Left cardiac atrium (tissue), 4 donors: ENCODE measurements around the gene UTS2. TPM values are rescaled to one million over a fixed set of nuclear protein-coding genes. Genes with fewer than 3 reads are reported as not detected.

ENCODE experiments used
- ATAC-seq, 2 donors: fragments of 200-7000 bp; cut with Tn5 transposase; one replicate each; pipeline ENCODE4 v1.9.1; 2020; ENCODE audit warnings: mild to moderate bottlenecking in 2 of 2, moderate library complexity in 2 of 2
- DNase-seq: peaks from one replicate; pipeline ENCODE4 v3.0.0-alpha.2; 2020
- intact Hi-C, 2 donors: fragments of 100-400 bp; cut with DNase I; formaldehyde crosslinking; loops; one replicate each; pipeline versions ENCODE4 v1.14.1 to v1.15.1; 2022 to 2023
- total RNA-seq, 2 donors: library from RNA; stranded (reverse); fragmentation: NEBNext Ultra II Directional; extraction: Animal tissue kit (Norgen Biotek cat#: 25700); gene quantifications; one replicate each; pipeline ENCODE4 v1.2.1, GENCODE V29; 2021
- donor health status: DM: no; HTN: yes; CAD: no.
- donor health status: DM: no; HTN: yes; CAD: no; lungs with severe emphysema.
- donor health status: DM: yes; HTN: yes; CAD: no.
- donor health status: Dilated cardiomyopathy.

The UTS2 gene
- total RNA-seq, 2 donors from 2014 or later: not detected

GRCh38 chr1:7868070-7868780 is 15.4 kb upstream of the UTS2 start:
- ATAC-seq (no peak), DNase-seq (no peak)
- intact Hi-C loops: no loop called here

GRCh38 chr1:7865978-7866377 is 13.1 kb upstream of the UTS2 start:
- ATAC-seq: no peak
- DNase-seq: no peak
- intact Hi-C loops: no loop called here

- intact Hi-C loops: no loop called here
- ATAC-seq (no peak), DNase-seq (no peak)
These were observed 11.0 kb upstream of the UTS2 start for GRCh38 chr1:7863756-7864328.

GRCh38 chr1:7862211-7863060 is 9.6 kb upstream of the UTS2 start:
- DNase-seq (no peak), ATAC-seq (no peak)
- intact Hi-C loops: no loop called here

GRCh38 chr1:7861452-7861851 is 8.6 kb upstream of the UTS2 start:
- DNase-seq: no peak
- intact Hi-C loops: no loop called here
- ATAC-seq: no peak

GRCh38 chr1:7860130-7860529 is 7.3 kb upstream of the UTS2 start:
- intact Hi-C loops: no loop called here
- DNase-seq: no peak
- ATAC-seq: no peak

- DNase-seq (no peak), ATAC-seq (no peak)
- intact Hi-C loops: no loop called here
These were observed 6.5 kb upstream of the UTS2 start for GRCh38 chr1:7859406-7859805.

- ATAC-seq (no peak), DNase-seq (no peak)
- intact Hi-C loops: no loop called here
These were observed 5.1 kb upstream of the UTS2 start for GRCh38 chr1:7857985-7858384.

GRCh38 chr1:7857000-7857399 is 4.1 kb upstream of the UTS2 start:
- ATAC-seq: no peak

GRCh38 chr1:7856345-7856744 is 3.5 kb upstream of the UTS2 start:
- no peak for ATAC-seq
- no peak for DNase-seq
- intact Hi-C loops: no loop called here

More at GRCh38 chr1:7857000-7857399, 4.1 kb upstream of the UTS2 start:
- intact Hi-C loops: no loop called here
- no peak for DNase-seq

GRCh38 chr1:7853684-7854026 is 790 bp upstream of the UTS2 start:
- no peak for ATAC-seq

GRCh38 chr1:7850786-7851185 is 2.1 kb downstream of the UTS2 start:
- no peak for ATAC-seq
- intact Hi-C loops: no loop called here
- DNase-seq: no peak

More at GRCh38 chr1:7853684-7854026, 790 bp upstream of the UTS2 start:
- DNase-seq: no peak
- intact Hi-C loops: no loop called here

- intact Hi-C loops: no loop called here
- no peak for DNase-seq
- no peak for ATAC-seq
These were observed 5.3 kb downstream of the UTS2 start for GRCh38 chr1:7847599-7847998.

GRCh38 chr1:7846656-7847055 is 6.2 kb downstream of the UTS2 start:
- intact Hi-C loops: no loop called here
- DNase-seq (no peak), ATAC-seq (no peak)

- ATAC-seq (peak; percentile 50 to 72), DNase-seq (no peak)
- intact Hi-C loops: no loop called here
These were observed 7.1 kb downstream of the UTS2 start for GRCh38 chr1:7845761-7846160.

- intact Hi-C loops: no loop called here
- ATAC-seq: no peak
These were observed 10.3 kb downstream of the UTS2 start for GRCh38 chr1:7842517-7842916.

GRCh38 chr1:7839526-7839925 is 13.3 kb downstream of the UTS2 start:
- intact Hi-C loops: no loop called here
- DNase-seq (no peak), ATAC-seq (no peak)

More at GRCh38 chr1:7842517-7842916, 10.3 kb downstream of the UTS2 start:
- no peak for DNase-seq

- no peak for DNase-seq
- ATAC-seq: no peak
- intact Hi-C loops: no loop called here
These were observed 14.2 kb downstream of the UTS2 start for GRCh38 chr1:7838714-7839113.

GRCh38 chr1:7833035-7833434 is 19.8 kb downstream of the UTS2 start:
- DNase-seq (no peak), ATAC-seq (no peak)
- intact Hi-C loops: no loop called here

GRCh38 chr1:7831458-7831857 is 21.4 kb downstream of the UTS2 start:
- intact Hi-C loops: no loop called here
- ATAC-seq: no peak

More at GRCh38 chr1:7831458-7831857, 21.4 kb downstream of the UTS2 start:
- no peak for DNase-seq
